ENCODE data around the gene NSMCE1.
"Not testable (repeated sequence)": the region's sequence is repeated elsewhere in the genome, so short reads cannot be mapped to it uniquely, and the experiment has no call there.

The NSMCE1 gene

DNA sequence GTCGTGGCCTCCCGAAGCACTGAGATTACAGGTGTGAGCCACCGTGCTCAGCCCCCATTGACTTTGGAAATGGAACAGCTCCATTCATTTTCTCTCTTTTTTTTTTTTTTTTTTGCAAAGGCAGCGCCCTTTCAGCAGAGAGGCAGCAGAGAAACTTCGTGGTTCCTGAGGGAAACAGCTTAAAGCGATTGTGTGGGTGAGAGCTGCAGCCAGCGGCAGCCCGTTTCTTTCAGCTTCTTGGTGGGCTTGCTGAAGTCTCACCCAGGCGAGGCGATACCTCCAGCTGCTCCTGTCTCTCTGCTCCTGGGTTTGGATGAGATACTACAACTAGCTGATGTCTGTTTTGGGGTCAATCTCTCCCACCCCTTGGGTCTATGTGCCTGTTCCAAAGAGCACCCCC lies 57.5 kb downstream of the NSMCE1 start:
- no peak for DNase-seq

GRCh38 chr16:27210174-27210573 lies 58.4 kb downstream of the NSMCE1 start:
- no peak for DNase-seq

DNA sequence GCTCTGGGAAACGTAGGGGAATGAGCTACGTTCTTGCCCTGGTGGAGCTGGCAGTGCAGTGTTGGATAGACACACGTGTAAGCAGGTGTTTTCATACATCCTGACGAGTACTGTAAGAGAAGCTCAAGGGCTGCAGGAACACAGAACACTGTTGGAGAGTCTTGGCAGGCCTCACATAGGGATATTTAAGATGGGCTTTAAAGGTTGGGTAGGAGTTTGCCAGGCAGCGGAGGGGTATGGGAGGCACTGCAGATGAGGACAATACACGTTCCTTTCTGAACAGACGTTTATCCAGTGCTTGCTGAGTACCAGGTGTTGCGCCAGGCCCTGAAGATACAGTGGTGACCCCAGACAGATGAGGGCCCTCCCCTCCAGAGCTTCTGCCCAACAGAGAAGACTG lies 59.0 kb downstream of the NSMCE1 start:
- no peak for DNase-seq

GRCh38 chr16:27208796-27209195 lies 59.8 kb downstream of the NSMCE1 start:
- DNase-seq: no peak

- DNase-seq: no peak
Observed at GRCh38 chr16:27208081-27208680, 60.4 kb downstream of the NSMCE1 start.

DNA sequence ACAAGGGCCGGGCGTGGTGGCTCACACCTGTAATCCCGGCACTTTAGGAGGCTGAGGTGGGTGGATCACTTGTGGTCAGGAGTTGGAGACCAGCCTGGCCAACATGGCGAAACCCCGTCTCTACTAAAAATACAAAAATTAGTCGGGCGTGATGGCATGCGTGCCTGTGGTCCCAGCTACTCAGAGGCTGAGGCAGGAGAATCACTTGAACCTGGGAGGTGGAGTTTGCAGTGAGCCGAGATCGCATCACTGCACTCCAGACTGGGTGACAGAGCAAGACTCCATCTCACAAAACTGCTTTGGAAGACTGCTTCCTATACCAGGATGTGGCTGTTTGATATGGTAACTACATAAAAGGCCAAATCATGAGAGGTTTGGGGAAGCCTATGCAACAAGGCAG lies 61.5 kb downstream of the NSMCE1 start:
- DNase-seq: not testable (repeated sequence)

GRCh38 chr16:27205423-27206065 lies 63.0 kb downstream of the NSMCE1 start:
- DNase-seq: no peak

DNA sequence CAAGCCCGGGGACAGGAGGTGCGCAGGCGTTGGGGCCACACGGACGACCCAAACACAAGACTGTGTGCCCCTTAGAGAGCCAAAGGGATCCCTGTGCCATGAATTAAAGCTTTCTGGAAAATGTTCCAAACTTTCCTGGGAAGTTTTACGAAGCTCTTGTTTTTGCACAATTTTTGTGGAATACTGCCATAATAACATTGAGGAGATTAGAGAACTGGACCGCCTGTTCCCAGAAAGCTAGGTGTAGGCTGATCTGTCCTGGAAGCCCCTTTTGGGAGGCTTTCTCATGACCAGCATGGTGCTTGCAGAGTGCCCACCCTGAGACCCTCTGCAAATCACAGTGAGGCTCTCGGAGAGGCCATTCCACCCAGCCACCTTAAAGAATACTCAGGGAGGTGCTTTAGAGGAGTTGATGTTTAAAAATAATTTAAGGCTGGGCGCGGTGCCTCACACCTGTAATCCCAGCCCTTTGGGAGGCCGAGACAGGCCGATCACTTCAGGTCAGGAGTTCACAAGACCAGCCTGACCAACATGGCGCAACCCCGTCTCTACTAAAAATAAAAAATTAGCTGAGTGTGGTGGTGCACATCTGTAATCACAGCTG lies 64.2 kb downstream of the NSMCE1 start:
- no peak for DNase-seq

GRCh38 chr16:27203507-27204311 lies 64.9 kb downstream of the NSMCE1 start, which contains the start of gene KDM8:
Gene KDM8 (plus strand): TSS chr16:27203526. CDS start chr16:27210124, 6,598 bp downstream.
- DNase-seq: peak; percentile 100

- DNase-seq: peak; percentile 82
Observed at GRCh38 chr16:27202923-27203506, 65.6 kb downstream of the NSMCE1 start.

GRCh38 chr16:27200914-27201313 lies 67.7 kb downstream of the NSMCE1 start:
- not testable (repeated sequence) for DNase-seq

- no peak for DNase-seq
Observed at GRCh38 chr16:27199736-27200135, 68.8 kb downstream of the NSMCE1 start.

DNA sequence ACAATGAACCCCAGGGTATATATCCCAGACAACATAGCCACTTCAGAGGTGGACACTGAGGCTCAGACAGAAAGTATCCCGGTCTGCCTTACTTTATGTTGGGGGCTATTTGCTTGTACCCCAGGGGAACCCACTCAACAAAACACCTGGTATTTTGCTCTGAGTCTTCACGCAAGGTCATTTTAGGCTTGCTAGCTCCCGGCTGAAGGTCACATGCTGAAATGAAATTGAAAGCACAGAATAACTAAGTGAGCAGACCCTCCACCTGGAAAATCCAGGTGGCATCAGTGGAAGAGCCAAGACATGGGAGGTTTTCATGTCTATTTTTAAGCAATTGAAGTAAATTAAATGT lies 69.4 kb downstream of the NSMCE1 start:
- no peak for DNase-seq

GRCh38 chr16:27198451-27199234 lies 69.9 kb downstream of the NSMCE1 start:
- DNase-seq: no peak

- DNase-seq: no peak
Observed at GRCh38 chr16:27197004-27197403, 71.6 kb downstream of the NSMCE1 start.

GRCh38 chr16:27195941-27196595 lies 72.5 kb downstream of the NSMCE1 start:
- DNase-seq: peak; percentile 46

DNA sequence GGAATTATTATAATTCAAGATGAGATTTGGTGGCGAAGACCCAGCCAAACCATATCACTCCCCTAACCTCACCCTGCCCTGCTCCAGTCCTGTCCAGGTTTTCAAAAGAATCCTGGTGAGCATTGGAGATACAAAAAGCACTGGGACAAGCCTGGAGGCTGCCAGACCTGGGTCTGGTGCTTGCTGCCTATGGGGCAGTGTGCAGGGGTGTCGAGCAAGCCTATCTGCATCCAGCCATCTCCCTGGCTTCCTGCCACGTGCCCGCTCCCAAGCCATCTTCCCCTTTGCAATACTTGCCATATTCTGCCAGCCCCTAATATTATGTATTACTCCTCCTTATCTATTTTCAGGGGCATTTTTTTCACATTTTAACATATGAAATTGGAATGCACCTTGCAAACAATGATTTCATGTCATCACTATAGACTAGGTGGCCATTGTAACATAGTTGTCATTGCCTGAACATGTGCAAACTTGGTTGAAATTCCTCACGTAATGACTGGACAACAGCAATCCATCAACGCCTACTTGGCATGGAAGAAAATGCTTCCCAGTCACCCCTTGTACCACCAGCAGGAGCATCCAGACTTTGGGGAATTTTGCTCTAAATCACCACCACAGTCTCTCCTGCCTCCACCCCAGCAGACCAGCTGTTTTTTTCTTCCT lies 73.4 kb downstream of the NSMCE1 start:
- no peak for DNase-seq

DNA sequence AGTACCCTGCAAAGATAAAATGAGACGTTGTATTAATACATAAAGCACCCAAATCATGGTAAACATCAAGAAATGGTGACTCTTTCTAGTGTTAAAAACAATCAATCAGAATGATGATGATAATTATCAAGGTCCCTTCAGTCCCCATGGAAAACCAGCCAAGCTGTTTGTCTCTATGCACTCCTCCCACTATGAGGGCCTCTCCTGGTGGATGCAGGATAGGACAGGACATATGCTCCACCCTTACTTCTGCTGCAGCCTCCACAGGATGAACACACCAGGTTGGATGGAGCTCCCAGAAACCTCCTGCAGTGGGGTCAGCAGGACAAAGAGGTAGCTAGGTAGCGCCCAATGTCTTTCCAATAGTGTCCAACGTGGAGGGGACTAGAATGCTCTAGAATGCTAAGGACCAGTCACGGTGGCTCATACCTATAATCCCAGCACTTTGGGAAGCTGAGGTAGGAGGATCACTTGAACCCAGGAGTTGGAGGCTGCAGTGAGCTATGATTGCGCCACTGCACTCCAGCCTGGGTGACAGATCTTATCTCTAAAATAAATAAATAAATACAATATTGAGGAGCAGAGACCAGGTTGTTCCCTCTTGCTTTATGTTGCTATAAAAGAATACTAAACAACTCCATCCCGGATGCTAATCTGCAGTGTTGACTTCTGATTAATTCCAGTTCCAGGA lies 75.1 kb downstream of the NSMCE1 start:
- DNase-seq: no peak

DNA sequence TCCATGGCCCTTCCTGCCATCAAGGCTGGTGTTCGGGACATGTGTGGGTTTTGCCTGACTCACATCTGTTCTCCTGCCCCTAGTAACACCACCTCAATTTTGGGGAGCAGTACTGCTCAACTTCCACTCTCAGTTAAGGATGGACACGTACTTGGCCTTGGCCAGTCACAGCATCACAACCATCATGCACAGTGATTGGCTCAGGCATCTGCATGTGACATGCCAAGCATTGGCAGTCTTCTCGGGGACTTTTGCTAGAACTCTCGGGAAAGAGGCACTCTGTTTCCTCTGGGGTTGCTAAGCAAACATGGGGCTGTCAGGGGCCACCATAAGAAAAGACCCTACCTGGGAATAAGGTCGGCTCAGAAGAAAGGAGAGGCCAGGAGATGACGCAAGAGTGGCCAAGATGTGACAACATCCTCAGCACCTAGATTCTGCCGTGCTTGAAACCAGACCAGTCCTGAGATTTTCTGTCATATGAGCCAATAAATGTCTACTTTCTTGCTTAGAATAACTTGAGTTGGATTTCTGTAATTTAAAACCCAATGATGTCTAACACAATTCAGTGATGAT lies 77.1 kb downstream of the NSMCE1 start:
- no peak for DNase-seq

- no peak for DNase-seq
Observed at GRCh38 chr16:27190316-27190871, 78.2 kb downstream of the NSMCE1 start.
